Measurements from ENCODE around the gene OR2F2.

The OR2F2 gene

GRCh38 chr7:143934526-143935325 lies at the start of gene OR2F2:
TSS of gene OR2F2 (plus strand) at chr7:143935233. CDS start at chr7:143935233, 0 bp downstream.
- no peak for DNase-seq (ENCODE audit: low spot score)

GRCh38 chr7:143885951-143886350 lies 49.1 kb upstream of the OR2F2 start:
- DNase-seq (ENCODE audit: low spot score) = no peak

- no peak for DNase-seq (ENCODE audit: low spot score)
Observed at GRCh38 chr7:143886826-143887477, 48.1 kb upstream of the OR2F2 start.

- DNase-seq (ENCODE audit: low spot score) = no peak
Observed at GRCh38 chr7:143889068-143889467, 46.0 kb upstream of the OR2F2 start.

GRCh38 chr7:143890558-143890957 lies 44.5 kb upstream of the OR2F2 start:
- no peak for DNase-seq (ENCODE audit: low spot score)

GRCh38 chr7:143891457-143891856 lies 43.6 kb upstream of the OR2F2 start:
- no peak for DNase-seq (ENCODE audit: low spot score)

- peak; percentile 65 for DNase-seq (ENCODE audit: low spot score)
Observed at GRCh38 chr7:143892527-143893300, 42.3 kb upstream of the OR2F2 start.

GRCh38 chr7:143896667-143897066 lies 38.4 kb upstream of the OR2F2 start:
- no peak for DNase-seq (ENCODE audit: low spot score)

GRCh38 chr7:143898810-143899209 lies 36.2 kb upstream of the OR2F2 start:
- no peak for DNase-seq (ENCODE audit: low spot score)

GRCh38 chr7:143900230-143900766 lies 34.7 kb upstream of the OR2F2 start:
- no peak for DNase-seq (ENCODE audit: low spot score)

GRCh38 chr7:143901332-143901667 lies 33.7 kb upstream of the OR2F2 start:
- no peak for DNase-seq (ENCODE audit: low spot score)

- DNase-seq (ENCODE audit: low spot score) = peak; percentile 89
Observed at GRCh38 chr7:143901668-143902331, 33.2 kb upstream of the OR2F2 start, which contains the start of gene TCAF1. TSS of gene TCAF1 (minus strand) at chr7:143902176. CDS start at chr7:143876608, 25,568 bp downstream.

GRCh38 chr7:143902332-143902899 lies 32.6 kb upstream of the OR2F2 start:
- DNase-seq (ENCODE audit: low spot score) = no peak

GRCh38 chr7:143905509-143905908 lies 29.5 kb upstream of the OR2F2 start:
- DNase-seq (ENCODE audit: low spot score) = no peak

GRCh38 chr7:143906151-143906550 lies 28.9 kb upstream of the OR2F2 start:
- DNase-seq (ENCODE audit: low spot score) = no peak

- no peak for DNase-seq (ENCODE audit: low spot score)
Observed at GRCh38 chr7:143906895-143907294, 28.1 kb upstream of the OR2F2 start.

- no peak for DNase-seq (ENCODE audit: low spot score)
Observed at GRCh38 chr7:143908120-143908519, 26.9 kb upstream of the OR2F2 start.

GRCh38 chr7:143909863-143910262 lies 25.2 kb upstream of the OR2F2 start:
- no peak for DNase-seq (ENCODE audit: low spot score)

GRCh38 chr7:143910473-143911248 lies 24.4 kb upstream of the OR2F2 start:
- no peak for DNase-seq (ENCODE audit: low spot score)

- no peak for DNase-seq (ENCODE audit: low spot score)
Observed at GRCh38 chr7:143913945-143914615, 21.0 kb upstream of the OR2F2 start.
